Osteoblast (primary cell): Measurements from ENCODE around the gene CELF5. TPM values are rescaled to one million over a fixed set of nuclear protein-coding genes. Genes with fewer than 3 reads are reported as not detected.

Experiments
- DNase-seq: peaks from one replicate; pipeline ENCODE4 v3.0.0; 2011; ENCODE audit warnings: low spot score, mixed read lengths; ENCODE audit not compliant: insufficient read length; ENCODE audit errors: missing footprints
- H2AFZ ChIP-seq: 2 replicates; pipeline ENCODE4 v1.6.0; 2011; ENCODE audit warnings: mild to moderate bottlenecking, low read length
- H3K27ac ChIP-seq: 2 replicates; pipeline ENCODE4 v1.5.1; 2011; ENCODE audit warnings: mild to moderate bottlenecking, low read depth, low read length, moderate library complexity
- H3K27me3 ChIP-seq: 2 replicates; pipeline ENCODE4 v1.6.0; 2012; ENCODE audit warnings: mild to moderate bottlenecking, control low read depth, inconsistent platforms, low read length, moderate library complexity; ENCODE audit not compliant: insufficient read depth
- H3K36me3 ChIP-seq: 2 replicates; pipeline ENCODE4 v1.5.1; 2011; ENCODE audit warnings: mild to moderate bottlenecking, low read length, control low read depth, moderate library complexity; ENCODE audit not compliant: insufficient read depth
- H3K4me1 ChIP-seq: 2 replicates; pipeline ENCODE4 v1.5.1; 2011; ENCODE audit warnings: mild to moderate bottlenecking, low read length, control low read depth, moderate library complexity; ENCODE audit not compliant: insufficient read depth
- H3K4me2 ChIP-seq: 2 replicates; pipeline ENCODE4 v1.6.0; 2011; ENCODE audit warnings: mild to moderate bottlenecking, low read length; ENCODE audit not compliant: insufficient read depth
- H3K4me3 ChIP-seq: fragments of 200-600 bp; sonication (generic); 3 replicates; pipeline ENCODE4 v1.5.1; 2012; ENCODE audit warnings: mild to moderate bottlenecking, low read length, inconsistent platforms; ENCODE audit not compliant: insufficient read depth
- H3K79me2 ChIP-seq: 2 replicates; pipeline ENCODE4 v1.6.0; 2012; ENCODE audit warnings: mild to moderate bottlenecking, low read length, control low read depth, inconsistent platforms; ENCODE audit not compliant: insufficient read depth
- H3K9me3 ChIP-seq: 2 replicates; pipeline ENCODE4 v1.5.1; 2011; ENCODE audit warnings: low read depth, low read length, control low read depth
- H4K20me1 ChIP-seq: 2 replicates; pipeline ENCODE4 v1.6.0; 2012; ENCODE audit warnings: mild to moderate bottlenecking, low read length, control low read depth; ENCODE audit not compliant: insufficient read depth
- CTCF ChIP-seq: IDR thresholded peaks from 2 replicates; pipeline ENCODE4 v1.5.1; 2011; ENCODE audit warnings: mild to moderate bottlenecking, low read depth, low read length, moderate library complexity; ENCODE audit errors: extremely low read depth
- total RNA-seq: library from RNA; depleted of rRNA; stranded (reverse); fragments of >200 nt; gene quantifications from 2 replicates; pipeline ENCODE4 v1.2.3, GENCODE V29; 2012

The CELF5 gene
- total RNA-seq, 1 donor = not detected

- TF ChIP-seq CTCF = peak; percentile 62
- no peak overlapping the region for H3K4me2 ChIP-seq
- H4K20me1 ChIP-seq = peaks cover 5% of the 10 kb centered on the region
- no peak overlapping the region for H3K27ac ChIP-seq
- no peak overlapping the region for H2AFZ ChIP-seq
- no peaks in the 10 kb centered on the region for H3K79me2 ChIP-seq
- peak; percentile 99 for DNase-seq
- no peaks in the 10 kb centered on the region for H3K27me3 ChIP-seq
- H3K36me3 ChIP-seq = peaks cover 15% of the 10 kb centered on the region
- no peak overlapping the region for H3K4me3 ChIP-seq
- H3K9me3 ChIP-seq = no peaks in the 10 kb centered on the region
- H3K4me1 ChIP-seq = no peaks in the 10 kb centered on the region
Measured at GRCh38 chr19:3210347-3211017, 14.0 kb upstream of the CELF5 start.

GRCh38 chr19:3211191-3211590, 13.3 kb upstream of the CELF5 start:
- H3K79me2 ChIP-seq = no peaks in the 10 kb centered on the region
- H3K9me3 ChIP-seq = no peaks in the 10 kb centered on the region
- H3K4me2 ChIP-seq = no peak overlapping the region
- H4K20me1 ChIP-seq = peaks cover 5% of the 10 kb centered on the region
- H3K27me3 ChIP-seq = no peaks in the 10 kb centered on the region
- TF ChIP-seq CTCF = no peak
- DNase-seq = peak; percentile 81
- H3K36me3 ChIP-seq = peaks cover 13% of the 10 kb centered on the region
- H3K4me1 ChIP-seq = no peaks in the 10 kb centered on the region
- H3K27ac ChIP-seq = no peak overlapping the region
- H3K4me3 ChIP-seq = no peak overlapping the region
- no peak overlapping the region for H2AFZ ChIP-seq

GRCh38 chr19:3213159-3213558, 11.3 kb upstream of the CELF5 start:
- Histone ChIP-seq H3K4me3 (no peak overlapping the region), H3K27ac (no peak overlapping the region), H3K9me3 (no peaks in the 10 kb centered on the region), H3K4me2 (no peak overlapping the region), H3K4me1 (no peaks in the 10 kb centered on the region), H4K20me1 (peaks cover 5% of the 10 kb centered on the region), H3K36me3 (no peaks in the 10 kb centered on the region), H3K79me2 (no peaks in the 10 kb centered on the region), H3K27me3 (no peaks in the 10 kb centered on the region), H2AFZ (no peak overlapping the region)
- TF ChIP-seq CTCF = no peak
- DNase-seq = peak; percentile 29

- Histone ChIP-seq H3K4me2 (no peak overlapping the region), H3K27me3 (no peaks in the 10 kb centered on the region), H4K20me1 (no peaks in the 10 kb centered on the region), H3K27ac (no peak overlapping the region), H3K4me3 (no peak overlapping the region), H2AFZ (no peak overlapping the region), H3K79me2 (no peaks in the 10 kb centered on the region), H3K9me3 (no peaks in the 10 kb centered on the region), H3K4me1 (no peaks in the 10 kb centered on the region), H3K36me3 (no peaks in the 10 kb centered on the region)
- TF ChIP-seq CTCF = no peak
- DNase-seq = peak; percentile 58
Measured at GRCh38 chr19:3216874-3217273, 7.6 kb upstream of the CELF5 start.
